ENCODE measurements around the gene CMTM2. TPM values are rescaled to one million over a fixed set of nuclear protein-coding genes. Genes with fewer than 3 reads are reported as not detected.
A peak's percentile ranks its signal among the peaks of the same experiment; 100 is the strongest.

Gene CMTM2
- total and polyA plus RNA-seq, 2 donors (not counting 1 experiment from before 2014, with no cell fraction given) = not detected

- no peak overlapping the region for H3K4me3 ChIP-seq (replicated peaks in 1 of 4; ENCODE audit: control extremely low read depth in 1 of 4, insufficient read depth in 1 of 4, low read depth in 3 of 4, low read length in 4 of 4)
- no peak overlapping the region for H3K27ac ChIP-seq (ENCODE audit: insufficient read depth, low read length)
- no peak overlapping the region for H2AFZ ChIP-seq (ENCODE audit: low read length)
- no peaks in the 10 kb centered on the region for H3K79me2 ChIP-seq (ENCODE audit: control insufficient read depth, insufficient read depth, low read length)
- peaks cover 14% of the 10 kb centered on the region for H3K4me1 ChIP-seq (ENCODE audit: control insufficient read depth, extremely low read depth, insufficient read depth, low read length)
- no peak overlapping the region for H3K9ac ChIP-seq (ENCODE audit: insufficient read depth, low read length)
- TF ChIP-seq CTCF (conservative IDR thresholded peaks at IDR 0.05 in 1 of 2, IDR thresholded peaks at IDR 0.05 in 1 of 2; ENCODE audit: low read depth in 1 of 2, low read length in 2 of 2) = no peak
- no peak for TF ChIP-seq EZH2 (IDR thresholded peaks at IDR 0.05; ENCODE audit: low read length, missing control alignments)
- H3K36me3 ChIP-seq (ENCODE audit: control insufficient read depth, insufficient read depth, low read length) = no peaks in the 10 kb centered on the region
- no peak overlapping the region for H3K4me2 ChIP-seq (ENCODE audit: extremely low read depth, insufficient read depth, low read length)
- no peaks in the 10 kb centered on the region for H3K9me3 ChIP-seq (ENCODE audit: control insufficient read depth, insufficient read depth, low read depth, low read length)
- peak; percentile 9 to 68 for DNase-seq (ENCODE audit: low read depth in 2 of 2)
- H3K27me3 ChIP-seq (ENCODE audit: control insufficient read depth, insufficient read depth, low read length) = peaks cover 20% of the 10 kb centered on the region
- H4K20me1 ChIP-seq (ENCODE audit: control insufficient read depth, extremely low read depth, insufficient read depth, low read length) = no peaks in the 10 kb centered on the region
Observed at GRCh38 chr16:66581246-66581952, 2.1 kb downstream of the CMTM2 start.

GRCh38 chr16:66585481-66586239, 6.4 kb downstream of the CMTM2 start:
- no peaks in the 10 kb centered on the region for H3K27me3 ChIP-seq (ENCODE audit: control insufficient read depth, insufficient read depth, low read length)
- H4K20me1 ChIP-seq (ENCODE audit: control insufficient read depth, extremely low read depth, insufficient read depth, low read length) = no peaks in the 10 kb centered on the region
- no peak overlapping the region for H3K9ac ChIP-seq (ENCODE audit: insufficient read depth, low read length)
- H2AFZ ChIP-seq (ENCODE audit: low read length) = no peak overlapping the region
- peaks cover 7% of the 10 kb centered on the region for H3K4me1 ChIP-seq (ENCODE audit: control insufficient read depth, extremely low read depth, insufficient read depth, low read length)
- H3K27ac ChIP-seq (ENCODE audit: insufficient read depth, low read length) = no peak overlapping the region
- DNase-seq (ENCODE audit: low read depth in 2 of 2) = no peak
- H3K36me3 ChIP-seq (ENCODE audit: control insufficient read depth, insufficient read depth, low read length) = no peaks in the 10 kb centered on the region
- H3K9me3 ChIP-seq (ENCODE audit: control insufficient read depth, insufficient read depth, low read depth, low read length) = no peaks in the 10 kb centered on the region
- no peak overlapping the region for H3K4me3 ChIP-seq (replicated peaks in 1 of 4; ENCODE audit: control extremely low read depth in 1 of 4, insufficient read depth in 1 of 4, low read depth in 3 of 4, low read length in 4 of 4)
- TF ChIP-seq EZH2 (IDR thresholded peaks at IDR 0.05; ENCODE audit: low read length, missing control alignments) = no peak
- TF ChIP-seq CTCF (conservative IDR thresholded peaks at IDR 0.05 in 1 of 2, IDR thresholded peaks at IDR 0.05 in 1 of 2; ENCODE audit: low read depth in 1 of 2, low read length in 2 of 2) = no peak
- H3K4me2 ChIP-seq (ENCODE audit: extremely low read depth, insufficient read depth, low read length) = no peak overlapping the region
- H3K79me2 ChIP-seq (ENCODE audit: control insufficient read depth, insufficient read depth, low read length) = no peaks in the 10 kb centered on the region

- Histone ChIP-seq H3K9ac (ENCODE audit: insufficient read depth, low read length) (no peak overlapping the region), H3K4me1 (ENCODE audit: control insufficient read depth, extremely low read depth, insufficient read depth, low read length) (no peaks in the 10 kb centered on the region), H4K20me1 (ENCODE audit: control insufficient read depth, extremely low read depth, insufficient read depth, low read length) (no peaks in the 10 kb centered on the region), H3K36me3 (ENCODE audit: control insufficient read depth, insufficient read depth, low read length) (no peaks in the 10 kb centered on the region), H3K4me3 (replicated peaks in 1 of 4; ENCODE audit: control extremely low read depth in 1 of 4, insufficient read depth in 1 of 4, low read depth in 3 of 4, low read length in 4 of 4) (no peak overlapping the region), H3K9me3 (ENCODE audit: control insufficient read depth, insufficient read depth, low read depth, low read length) (no peaks in the 10 kb centered on the region), H3K4me2 (ENCODE audit: extremely low read depth, insufficient read depth, low read length) (peak overlapping the region; percentile 40), H2AFZ (ENCODE audit: low read length) (no peak overlapping the region), H3K27ac (ENCODE audit: insufficient read depth, low read length) (no peak overlapping the region), H3K27me3 (ENCODE audit: control insufficient read depth, insufficient read depth, low read length) (peaks cover 4% of the 10 kb centered on the region), H3K79me2 (ENCODE audit: control insufficient read depth, insufficient read depth, low read length) (no peaks in the 10 kb centered on the region)
- TF ChIP-seq CTCF (conservative IDR thresholded peaks at IDR 0.05 in 1 of 2, IDR thresholded peaks at IDR 0.05 in 1 of 2; ENCODE audit: low read depth in 1 of 2, low read length in 2 of 2) (no peak), EZH2 (IDR thresholded peaks at IDR 0.05; ENCODE audit: low read length, missing control alignments) (no peak)
- DNase-seq (ENCODE audit: low read depth in 2 of 2) = no peak
Observed at GRCh38 chr16:66587881-66588600, 8.8 kb downstream of the CMTM2 start.

Data from fibroblast of lung (primary cell).